ENCODE data around the gene PLCL1. TPM values are rescaled to one million over a fixed set of nuclear protein-coding genes. Genes with fewer than 3 reads are reported as not detected.

Gene PLCL1
- total RNA-seq, 1 experiment from 2014 or later, result 0.07 TPM

GRCh38 chr2:197932374-197932773 lies 128.0 kb downstream of the PLCL1 start:
- Mint-ChIP-seq H3K27me3 (ENCODE audit: low read depth) (no peaks in the 10 kb centered on the region), H3K4me3 (no peak overlapping the region), H3K36me3 (no peaks in the 10 kb centered on the region), H3K27ac (no peak overlapping the region), H3K4me1 (no peaks in the 10 kb centered on the region), H3K9me3 (no peaks in the 10 kb centered on the region)
- POLR2A ChIA-PET, result no interaction called here
- CTCF ChIA-PET, result no interaction called here
- ATAC-seq (no peak), DNase-seq (ENCODE audit: low spot score) (no peak)
- TF ChIP-seq USF2 (CRISPR knock-in tag; IDR thresholded peaks at IDR 0.05) (no peak), MYBL2 (CRISPR knock-in tag; IDR thresholded peaks at IDR 0.05) (no peak), AFF4 (CRISPR knock-in tag; IDR thresholded peaks at IDR 0.05; ENCODE audit: borderline replicate concordance) (no peak)

- ChIA-PET POLR2A (no interaction called here), CTCF (no interaction called here)
- no peak for ATAC-seq
- Mint-ChIP-seq H3K36me3 (no peaks in the 10 kb centered on the region), H3K27ac (no peak overlapping the region), H3K9me3 (no peaks in the 10 kb centered on the region), H3K27me3 (ENCODE audit: low read depth) (no peaks in the 10 kb centered on the region), H3K4me1 (no peaks in the 10 kb centered on the region), H3K4me3 (no peak overlapping the region)
- DNase-seq (ENCODE audit: low spot score), result no peak
- TF ChIP-seq JAZF1 (CRISPR knock-in tag; IDR thresholded peaks at IDR 0.05), result no peak
- no peak for TF ChIP-seq ZNF425 (CRISPR knock-in tag; conservative IDR thresholded peaks at IDR 0.05)
- no peak for TF ChIP-seq SMAD3 (CRISPR knock-in tag; IDR thresholded peaks at IDR 0.05; ENCODE audit: borderline replicate concordance)
- TF ChIP-seq E2F4 (CRISPR knock-in tag; IDR thresholded peaks at IDR 0.05; ENCODE audit: borderline replicate concordance, low read depth), result no peak
- no peak for TF ChIP-seq PRRX2 (CRISPR knock-in tag; IDR thresholded peaks at IDR 0.05)
- no peak for TF ChIP-seq ETV6 (CRISPR knock-in tag; IDR thresholded peaks at IDR 0.05)
- TF ChIP-seq ZNF138 (CRISPR knock-in tag; conservative IDR thresholded peaks at IDR 0.05), result no peak
- TF ChIP-seq ZNF512 (CRISPR knock-in tag; IDR thresholded peaks at IDR 0.05; ENCODE audit: borderline replicate concordance), result no peak
- TF ChIP-seq GRHL2 (CRISPR knock-in tag; IDR thresholded peaks at IDR 0.05; ENCODE audit: insufficient replicate concordance, severe bottlenecking), result no peak
- TF ChIP-seq ARID4B (CRISPR knock-in tag; IDR thresholded peaks at IDR 0.05; ENCODE audit: borderline replicate concordance), result no peak
- no peak for TF ChIP-seq ERG (CRISPR knock-in tag; IDR thresholded peaks at IDR 0.05)
- TF ChIP-seq TCF7 (CRISPR knock-in tag; IDR thresholded peaks at IDR 0.05; ENCODE audit: low read depth), result no peak
- TF ChIP-seq MLX (CRISPR knock-in tag; IDR thresholded peaks at IDR 0.05), result no peak
- no peak for TF ChIP-seq TP53 (CRISPR knock-in tag; IDR thresholded peaks at IDR 0.05)
Measured at GRCh38 chr2:197934261-197934933, 130.0 kb downstream of the PLCL1 start.

All from WTC11 (cell line).